Common myeloid progenitor, CD34-positive (primary cell): Measurements from ENCODE around the gene ZNF496.

Source experiments
- CTCF ChIA-PET: fragments of 350-600 bp; sonication (Branson Sonifier 250); formaldehyde crosslinking; loops from one replicate; lab custom pipeline; 2021; ENCODE audit warnings: antibody characterized with exemption; lab: Charles Lee
- POLR2A ChIA-PET: fragments of 350-600 bp; sonication (Branson Sonifier 250); formaldehyde crosslinking; loops from one replicate; lab custom pipeline; 2021; ENCODE audit warnings: antibody characterized with exemption; lab: Charles Lee
- DNase-seq, 3 donors: peaks; one replicate each; pipeline versions ENCODE4 v3.0.0 to v3.0.0-alpha.2; 2013
- H3K27ac ChIP-seq, 2 experiments: 1 replicate in 1 of 2; 2 replicates in 1 of 2; pipeline ENCODE4 v1.7.0; 2013; ENCODE audit warnings: inconsistent platforms in 2 of 2, low read length in 2 of 2, mild to moderate bottlenecking in 2 of 2, low read depth in 1 of 2, moderate library complexity in 1 of 2; ENCODE audit not compliant: severe bottlenecking in 2 of 2, insufficient read depth in 1 of 2, poor library complexity in 1 of 2
- H3K27me3 ChIP-seq, 5 experiments: replicated peaks in 2 of 5; 1 replicate in 3 of 5; 2 replicates in 2 of 5; pipeline versions ENCODE4 v1.6.1 to v1.7.0; 2013; ENCODE audit warnings: low read length in 4 of 5, mild to moderate bottlenecking in 2 of 5, moderate library complexity in 2 of 5, inconsistent platforms in 1 of 5; ENCODE audit not compliant: insufficient read depth in 5 of 5, control insufficient read depth in 4 of 5
- H3K36me3 ChIP-seq, 4 experiments: 1 replicate in 2 of 4; 2 replicates in 2 of 4; pipeline versions ENCODE4 v1.6.1 to v1.7.0; 2013; ENCODE audit warnings: low read length in 3 of 4, control low read depth in 1 of 4, mild to moderate bottlenecking in 1 of 4; ENCODE audit not compliant: control insufficient read depth in 4 of 4, insufficient read depth in 4 of 4
- H3K4me1 ChIP-seq, 4 experiments: 1 replicate in 3 of 4; 2 replicates in 1 of 4; pipeline versions ENCODE4 v1.6.1 to v1.7.1; 2013; ENCODE audit warnings: low read length in 3 of 4, mild to moderate bottlenecking in 3 of 4, control low read depth in 1 of 4, inconsistent platforms in 1 of 4, moderate library complexity in 1 of 4; ENCODE audit not compliant: control insufficient read depth in 4 of 4, insufficient read depth in 4 of 4; ENCODE audit errors: control extremely low read depth in 1 of 4
- H3K4me3 ChIP-seq, 7 experiments: 1 replicate in 4 of 7; 2 replicates in 3 of 7; pipeline versions ENCODE4 v1.5.1 to v1.7.0; 2013; ENCODE audit warnings: mild to moderate bottlenecking in 7 of 7, low read length in 6 of 7, moderate library complexity in 6 of 7, inconsistent platforms in 2 of 7, low read depth in 2 of 7, control low read depth in 1 of 7; ENCODE audit not compliant: insufficient read depth in 4 of 7, control insufficient read depth in 1 of 7; ENCODE audit errors: extremely low read depth in 1 of 7
- H3K9me3 ChIP-seq, 5 experiments: 1 replicate in 4 of 5; 2 replicates in 1 of 5; pipeline versions ENCODE4 v1.6.1 to v1.7.1; 2013; ENCODE audit warnings: low read length in 4 of 5, mild to moderate bottlenecking in 2 of 5, inconsistent platforms in 1 of 5, low read depth in 1 of 5, moderate library complexity in 1 of 5; ENCODE audit not compliant: control insufficient read depth in 4 of 5, insufficient read depth in 2 of 5; ENCODE audit errors: control extremely low read depth in 1 of 5
- WGBS: methylation state at CpG from one replicate; pipeline ENCODE4 v1.1.5; 2013; ENCODE audit not compliant: insufficient coverage; 5-methylcytosine and 5-hydroxymethylcytosine counted together

ZNF496 gene

DNA sequence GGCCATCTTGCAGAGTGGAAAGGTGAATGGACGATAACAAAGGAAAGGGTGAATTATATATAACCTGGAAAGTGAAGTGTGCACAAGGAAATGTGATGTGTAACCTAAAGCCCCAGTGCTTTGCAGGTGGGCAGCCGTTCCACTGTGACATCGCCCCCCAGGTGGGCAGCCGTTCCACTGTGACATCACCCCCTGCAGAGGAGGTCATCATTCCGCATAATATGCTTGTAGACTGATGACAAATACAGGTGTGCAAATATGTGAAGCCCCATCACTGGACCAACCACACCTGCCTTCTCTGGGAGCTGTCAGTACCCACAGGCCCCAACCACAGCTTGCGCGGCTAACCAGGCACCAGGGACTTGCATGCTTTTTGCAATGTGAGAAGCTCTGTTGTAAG is 4.7 kb upstream of the ZNF496 start:
- 87% methylated on average over 5 of the region's 7 CpGs for WGBS

DNA sequence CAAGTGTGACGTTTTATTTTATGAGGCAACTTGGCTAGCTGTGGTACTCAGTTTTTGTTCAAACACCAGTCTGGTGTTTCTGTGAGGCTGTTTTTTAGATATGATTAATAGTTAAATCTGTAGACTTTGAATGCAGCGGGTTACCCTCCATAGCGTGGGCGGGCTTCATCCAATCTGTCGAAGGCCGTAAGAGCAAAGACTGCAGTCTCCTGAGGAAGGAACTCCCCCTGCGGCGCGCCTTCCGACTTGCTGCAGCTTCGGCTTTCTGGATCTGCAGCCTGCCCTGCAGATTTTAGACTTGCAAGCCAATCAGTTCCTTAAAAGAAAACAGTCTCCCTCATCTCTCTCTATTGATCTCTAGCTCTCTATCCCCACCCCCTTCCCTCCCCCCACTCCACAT is 4.2 kb upstream of the ZNF496 start:
- WGBS = 23% methylated on average over 10 of the region's 11 CpGs
- Histone ChIP-seq H3K27me3 (no peaks in the 10 kb centered on the region), H3K36me3 (peaks cover 0 to 45% (median 12%) of the 10 kb centered on the region in 4 experiments), H3K4me1 (peaks cover 4 to 46% (median 43%) of the 10 kb centered on the region in 4 experiments), H3K27ac (no peak overlapping the region), H3K4me3 (peak overlapping the region in 2 of 7 experiments; percentile 5 to 14), H3K9me3 (no peaks in the 10 kb centered on the region)
- POLR2A ChIA-PET = no interaction called here
- CTCF ChIA-PET = interaction anchor here (0.9 kb wide), 1 partner anchor 13 kb away, joined by 3 read pairs; no protein-coding TSS in a partner anchor
- peak; percentile 54 to 86 (median 80) for DNase-seq

More for the DNA sequence above, 4.7 kb upstream of the ZNF496 start:
- ChIA-PET CTCF (interaction anchor here (0.8 to 1.3 kb wide), 2 partner anchors 10 to 36 kb away, joined by 5 to 6 read pairs; no protein-coding TSS in a partner anchor), POLR2A (no interaction called here)
- no peak for DNase-seq
- H3K27ac ChIP-seq = no peak overlapping the region
- no peaks in the 10 kb centered on the region for H3K9me3 ChIP-seq
- peaks cover 4 to 45% (median 42%) of the 10 kb centered on the region in 4 experiments for H3K4me1 ChIP-seq
- peaks cover 0 to 46% (median 14%) of the 10 kb centered on the region in 4 experiments for H3K36me3 ChIP-seq
- H3K4me3 ChIP-seq = peak overlapping the region in 1 of 7 experiments; percentile 14
- H3K27me3 ChIP-seq = no peaks in the 10 kb centered on the region

DNA sequence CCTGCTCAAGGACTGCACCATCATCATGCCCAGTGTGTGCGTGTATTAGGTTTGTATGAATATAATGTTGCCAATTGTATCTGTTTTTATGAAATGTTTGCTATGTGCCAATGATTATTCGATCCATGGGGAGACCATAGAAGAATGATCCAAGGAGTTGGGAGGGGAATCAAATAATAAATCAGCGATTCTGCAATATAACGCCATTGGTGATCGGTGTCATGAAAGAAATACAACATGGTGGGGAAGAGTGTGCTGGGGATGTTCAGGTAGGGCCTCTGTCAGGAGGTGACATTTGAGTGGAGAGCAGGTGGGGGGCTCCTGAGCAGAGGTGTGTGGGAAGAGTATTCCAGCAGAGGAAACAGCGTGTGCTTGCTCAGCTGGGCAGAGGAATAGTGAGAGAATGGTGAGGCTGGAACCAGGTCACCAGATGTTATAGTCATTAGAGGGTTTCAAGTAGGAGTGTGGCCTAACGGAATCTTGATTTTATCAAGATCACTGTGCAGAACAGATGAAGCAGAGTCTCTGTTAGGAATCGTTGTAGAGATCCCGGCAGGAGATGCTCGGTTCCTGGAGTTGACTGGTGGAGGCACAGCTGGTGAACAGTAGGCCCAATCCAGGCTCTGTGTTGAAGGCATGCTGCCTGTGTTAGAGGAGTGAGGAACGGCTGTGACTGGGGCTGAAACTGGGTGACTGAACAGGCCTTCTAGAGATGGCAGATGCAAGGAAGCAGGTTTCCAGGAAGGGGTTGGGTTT is 2.9 kb upstream of the ZNF496 start:
- peaks cover 0 to 40% (median 7%) of the 10 kb centered on the region in 4 experiments for H3K36me3 ChIP-seq
- no peak for DNase-seq
- 86% methylated on average over 11 of the region's 11 CpGs for WGBS
- H3K27me3 ChIP-seq = no peaks in the 10 kb centered on the region
- H3K27ac ChIP-seq = no peak overlapping the region
- peaks cover 9 to 56% (median 54%) of the 10 kb centered on the region in 4 experiments for H3K4me1 ChIP-seq
- no peaks in the 10 kb centered on the region for H3K9me3 ChIP-seq
- H3K4me3 ChIP-seq = peak overlapping the region in 1 of 7 experiments; percentile 20
- CTCF ChIA-PET = interaction anchor here (0.9 kb wide), 1 partner anchor 9 kb away, joined by 3 read pairs; no protein-coding TSS in a partner anchor
- POLR2A ChIA-PET = no interaction called here

DNA sequence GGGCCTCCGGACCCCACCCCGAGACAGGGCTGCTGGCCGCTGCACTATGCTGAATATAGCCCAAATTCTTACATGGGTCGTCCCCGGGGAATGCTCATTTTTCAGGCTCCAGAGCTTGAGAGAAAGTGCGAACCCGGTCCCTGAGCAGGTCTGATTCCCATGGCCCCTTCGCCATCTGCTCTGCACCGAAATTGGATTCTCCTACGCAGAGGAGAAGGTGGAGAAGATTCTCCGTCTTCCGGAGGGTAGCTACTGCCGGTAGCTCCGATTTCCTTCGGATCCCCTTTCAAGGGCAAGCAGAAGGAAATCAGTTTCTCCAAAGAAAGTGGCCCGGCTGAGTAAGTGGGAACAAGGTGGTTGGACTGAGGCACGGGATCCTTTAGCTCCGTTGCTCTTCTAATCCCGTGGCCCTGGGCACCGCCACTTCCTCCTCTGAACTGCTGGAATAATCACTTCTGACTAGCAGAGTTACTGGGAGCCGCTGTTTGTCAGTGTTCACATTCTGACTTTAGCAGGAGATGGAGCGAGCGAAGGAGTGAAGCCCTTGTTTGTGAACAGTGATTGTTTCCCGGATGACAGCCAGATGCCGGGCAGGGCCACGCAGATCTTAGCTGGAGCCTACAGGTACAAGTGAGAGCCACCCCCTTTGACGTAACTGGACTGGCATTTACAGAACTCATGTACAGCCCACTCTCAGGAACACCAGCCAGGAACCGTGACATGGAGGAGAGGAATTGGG is 1.1 kb upstream of the ZNF496 start:
- ChIA-PET CTCF (interaction anchor here (1.1 kb wide), 1 partner anchor 14 kb away, joined by 3 read pairs; no protein-coding TSS in a partner anchor), POLR2A (interaction anchor here (0.8 to 1.0 kb wide), 3 partner anchors 40 to 123 kb away, joined by 3 to 4 read pairs (median 3); no protein-coding TSS in a partner anchor)
- 23% methylated on average over 28 of the region's 28 CpGs for WGBS
- Histone ChIP-seq H3K27ac (peak overlapping the region in 1 of 2 experiments; percentile 86), H3K4me1 (peaks cover 12 to 71% (median 66%) of the 10 kb centered on the region in 4 experiments), H3K36me3 (peaks cover 0 to 48% (median 19%) of the 10 kb centered on the region in 4 experiments), H3K9me3 (no peaks in the 10 kb centered on the region), H3K27me3 (no peaks in the 10 kb centered on the region), H3K4me3 (peak overlapping the region; percentile 32 to 95 (median 83))
- peak in 1 of 3 donors; percentile 33 for DNase-seq

DNA sequence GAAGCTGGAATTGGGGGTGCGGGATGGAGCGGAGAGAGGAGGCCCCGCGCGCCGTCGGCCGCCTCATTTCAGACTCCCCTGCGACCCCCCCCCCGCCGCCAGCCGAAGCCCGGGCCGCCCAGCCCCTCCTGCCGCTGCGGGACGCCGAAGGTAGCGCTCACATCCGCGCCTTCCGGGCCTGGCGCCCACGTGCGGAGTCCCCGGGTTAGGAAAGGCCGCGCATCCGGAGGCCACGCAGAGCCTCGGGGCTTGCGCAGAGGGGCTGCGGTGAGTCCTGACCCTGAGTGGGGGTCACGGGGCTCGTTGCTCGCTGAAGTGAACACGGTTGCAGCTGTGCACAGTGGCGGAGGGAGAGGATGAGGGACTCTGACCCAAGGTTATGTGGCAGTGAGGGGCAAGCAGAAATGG is 552 bp upstream of the ZNF496 start:
- Histone ChIP-seq H3K4me3 (peak overlapping the region; percentile 79 to 97 (median 84)), H3K9me3 (no peaks in the 10 kb centered on the region), H3K27me3 (no peaks in the 10 kb centered on the region), H3K27ac (peak overlapping the region; percentile 48 to 86), H3K36me3 (peaks cover 0 to 49% (median 19%) of the 10 kb centered on the region in 4 experiments), H3K4me1 (peaks cover 13 to 77% (median 69%) of the 10 kb centered on the region in 4 experiments)
- DNase-seq = peak in 2 of 3 donors; percentile 64 to 77
- WGBS = under 1% methylated on average over 28 of the region's 38 CpGs
- CTCF ChIA-PET = interaction anchor here (1.1 kb wide), 1 partner anchor 14 kb away, joined by 3 read pairs; no protein-coding TSS in a partner anchor
- POLR2A ChIA-PET = interaction anchor here (0.8 to 1.0 kb wide), 2 partner anchors 116 to 123 kb away, joined by 3 to 4 read pairs; no protein-coding TSS in a partner anchor

DNA sequence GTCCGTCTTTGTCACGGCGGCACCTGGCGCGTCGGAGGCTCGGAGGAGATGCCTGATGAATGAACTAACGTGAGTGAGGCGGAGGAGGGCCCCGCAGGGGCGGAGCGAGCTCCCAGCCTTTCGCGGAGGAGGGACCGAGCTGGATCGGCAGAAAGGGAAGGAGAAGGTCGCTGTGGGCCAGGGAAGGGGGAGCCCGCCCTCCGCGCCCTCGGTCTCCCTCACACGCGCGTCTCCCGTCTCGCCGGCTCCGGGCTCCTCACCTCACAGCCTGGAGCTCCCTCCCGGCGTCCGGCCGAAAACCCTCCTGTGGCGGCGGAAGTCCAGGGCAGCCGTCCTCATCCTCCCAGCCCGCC is 519 bp downstream of the ZNF496 start:
- Histone ChIP-seq H3K4me3 (peak overlapping the region; percentile 79 to 97 (median 84)), H3K9me3 (no peaks in the 10 kb centered on the region), H3K36me3 (peaks cover 0 to 39% (median 19%) of the 10 kb centered on the region in 4 experiments), H3K4me1 (peaks cover 24 to 80% (median 77%) of the 10 kb centered on the region in 4 experiments), H3K27ac (peak overlapping the region; percentile 60 to 86), H3K27me3 (no peaks in the 10 kb centered on the region)
- WGBS = 1% methylated on average over 30 of the region's 36 CpGs
- ChIA-PET POLR2A (no interaction called here), CTCF (no interaction called here)
- DNase-seq = peak; percentile 75 to 88 (median 86)
